D341Med (cell line): ENCODE measurements around the gene LRFN4.

Source experiments
- DNase-seq: peaks from one replicate; pipeline ENCODE4 v3.0.0; 2012; ENCODE audit warnings: low spot score

LRFN4 gene

GRCh38 chr11:66858186-66858938, 1.5 kb downstream of the LRFN4 start:
- no peak for DNase-seq

DNA sequence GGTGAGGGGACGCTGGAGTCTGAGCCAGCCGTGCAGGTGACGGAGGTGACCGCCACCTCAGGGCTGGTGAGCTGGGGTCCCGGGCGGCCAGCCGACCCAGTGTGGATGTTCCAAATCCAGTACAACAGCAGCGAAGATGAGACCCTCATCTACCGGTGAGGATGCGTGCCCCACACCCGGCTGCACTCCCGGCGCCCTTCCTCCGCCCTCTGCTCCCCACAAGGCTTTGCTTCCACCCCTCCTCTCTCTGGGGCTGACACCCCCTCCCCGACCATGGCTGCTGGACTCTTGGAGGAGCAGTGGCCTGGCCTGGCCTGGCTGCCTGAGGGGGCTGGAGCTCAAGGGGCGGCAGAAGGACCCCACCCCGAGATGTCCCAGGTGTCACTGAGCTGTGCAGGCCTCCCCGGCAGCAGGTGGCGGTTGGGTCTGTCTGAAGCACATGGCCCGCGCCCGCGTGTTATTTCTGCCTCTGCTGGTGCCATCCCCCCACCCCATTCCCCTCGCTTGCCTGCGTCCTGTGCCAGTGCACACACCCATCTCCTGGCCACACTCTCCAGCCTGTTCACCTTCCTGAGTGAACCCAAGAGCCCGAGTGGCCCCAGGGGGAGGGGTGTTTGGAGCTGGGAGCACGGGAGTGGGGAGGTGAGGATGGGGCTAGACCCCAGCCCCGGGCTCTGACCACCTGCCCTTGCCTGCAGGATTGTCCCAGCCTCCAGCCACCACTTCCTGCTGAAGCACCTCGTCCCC, 2.2 kb downstream of the LRFN4 start:
- DNase-seq = no peak

- no peak for DNase-seq
These were observed 3.0 kb downstream of the LRFN4 start for GRCh38 chr11:66859686-66860448.

DNA sequence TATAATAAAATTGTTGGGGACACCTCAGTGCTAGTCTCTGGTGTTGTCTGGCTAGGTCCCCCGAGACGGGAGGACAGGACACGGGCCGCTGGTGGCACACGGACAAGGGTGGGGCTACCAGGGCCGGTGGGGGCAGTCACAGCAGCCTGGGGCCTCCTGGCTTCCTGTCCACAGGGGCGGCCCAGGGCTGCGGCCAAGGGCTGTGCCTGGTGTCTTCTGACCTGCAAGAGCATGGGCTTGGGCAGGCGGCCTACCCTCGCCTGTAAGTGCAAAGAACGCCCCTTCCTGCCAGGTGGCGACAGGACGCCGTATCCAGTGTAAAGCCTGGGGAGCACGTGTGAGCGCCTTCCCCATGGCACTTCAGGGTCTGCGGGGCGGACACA, 3.6 kb downstream of the LRFN4 start:
- DNase-seq = no peak

DNA sequence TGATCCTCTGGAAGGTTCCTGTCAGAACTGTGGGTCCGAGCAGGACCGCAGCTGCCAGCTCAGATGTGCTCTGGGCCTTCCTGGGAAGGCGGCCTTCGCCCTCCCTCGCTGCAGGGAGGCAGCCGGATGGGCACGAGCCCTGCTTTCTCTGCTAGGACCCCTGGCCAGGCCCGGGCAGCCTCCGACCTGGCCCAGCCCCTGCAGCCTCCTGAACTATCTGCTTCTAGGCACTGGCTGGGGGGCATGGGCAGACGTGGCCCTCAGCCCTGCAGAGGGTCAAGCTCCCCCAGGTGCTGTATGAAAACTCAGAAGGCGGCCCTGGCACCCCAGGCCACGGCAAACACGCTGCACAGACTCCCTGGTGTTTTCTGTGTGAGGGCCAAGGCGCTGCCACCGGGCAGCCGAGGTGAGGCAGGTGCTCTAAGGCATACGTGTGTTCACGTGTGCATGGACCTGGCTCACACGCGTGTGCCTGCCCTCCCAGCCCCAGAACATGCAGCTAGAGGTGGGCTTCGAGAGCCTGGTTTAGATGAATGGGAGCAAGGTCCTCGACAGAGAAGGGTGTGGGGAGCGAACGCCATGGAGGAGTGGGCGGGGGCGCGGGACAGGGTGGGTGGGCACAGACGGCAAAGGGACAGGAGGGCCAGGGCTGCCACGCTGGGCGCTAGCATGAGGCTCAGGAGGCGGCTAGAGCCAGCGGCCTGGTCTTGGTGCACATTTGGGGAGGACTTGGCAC, 4.3 kb downstream of the LRFN4 start:
- DNase-seq = no peak

- no peak for DNase-seq
These were observed 5.1 kb downstream of the LRFN4 start for GRCh38 chr11:66861774-66862558.

GRCh38 chr11:66862559-66863037, 5.7 kb downstream of the LRFN4 start:
- no peak for DNase-seq

DNA sequence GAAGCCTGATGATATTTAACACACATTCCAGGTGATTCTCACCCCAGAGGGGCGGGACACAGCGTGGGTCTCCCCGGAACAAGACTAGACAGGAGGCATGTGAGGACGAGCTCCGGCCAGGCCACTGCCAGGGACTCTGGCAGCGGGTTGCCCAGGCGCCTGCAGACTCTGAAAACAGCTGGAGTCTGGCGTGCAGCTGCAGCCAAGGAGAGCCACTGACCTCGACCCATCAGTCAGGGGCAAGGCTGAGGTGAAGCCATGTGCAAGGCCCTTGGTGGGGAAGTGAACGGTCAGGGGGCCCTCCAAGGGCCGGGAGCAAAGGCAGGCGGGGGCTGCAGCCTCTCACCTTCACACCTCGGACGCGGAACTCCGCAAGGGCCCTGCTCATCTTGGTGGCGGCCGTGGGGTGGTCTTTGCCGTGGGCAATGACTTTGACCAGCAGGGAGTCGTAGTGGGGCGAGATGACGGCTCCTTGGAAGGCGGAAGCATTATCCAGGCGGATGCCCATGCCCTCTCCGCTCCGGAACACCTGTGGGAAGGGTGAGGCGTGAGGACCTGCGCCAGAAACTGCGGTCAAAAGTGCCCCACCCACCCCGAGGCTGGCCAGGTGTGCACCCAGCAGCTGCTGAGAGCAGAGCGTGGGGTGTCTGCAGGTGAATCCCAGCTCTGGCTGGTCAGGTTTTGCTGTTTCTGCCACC, 6.7 kb downstream of the LRFN4 start:
- DNase-seq = no peak

GRCh38 chr11:66864172-66864901, 7.5 kb downstream of the LRFN4 start:
- DNase-seq = no peak

DNA sequence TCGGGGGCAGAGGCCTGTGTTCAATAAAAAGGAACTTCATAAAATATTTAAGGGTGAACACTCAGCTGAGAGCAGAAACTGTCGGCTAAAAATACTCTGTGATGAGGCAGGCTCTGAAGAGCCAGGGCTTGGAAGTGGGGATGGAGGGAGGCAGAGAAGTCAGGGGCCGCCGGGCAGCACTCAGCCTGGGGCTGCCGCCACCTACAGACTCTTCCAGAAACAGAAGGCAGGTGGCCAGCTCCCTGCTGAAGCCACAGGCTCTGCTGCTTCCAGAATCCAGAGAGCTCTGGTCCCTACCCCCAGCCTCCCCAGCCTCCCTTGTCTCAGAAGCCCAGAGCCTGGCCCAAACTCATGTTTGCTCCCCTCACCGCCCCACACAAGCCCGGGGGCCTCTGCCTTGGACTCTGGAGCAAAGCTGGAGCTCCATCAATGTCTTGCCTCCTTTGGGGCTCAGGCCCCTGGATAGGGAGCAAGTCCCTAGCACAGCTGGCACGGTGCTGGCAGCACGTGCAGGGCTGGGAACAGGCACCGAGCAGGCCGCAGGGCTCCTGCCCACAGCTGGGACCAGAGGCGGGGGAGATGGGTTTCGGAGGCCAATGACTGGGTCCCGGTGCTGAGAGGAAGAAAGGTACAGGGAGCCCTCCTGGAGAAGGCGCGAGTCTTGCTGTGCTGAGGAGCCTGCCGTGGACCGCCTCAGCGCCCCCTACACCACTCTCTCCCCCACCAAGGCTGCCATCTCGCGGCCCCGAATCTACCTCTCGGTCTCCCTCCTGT, 8.2 kb downstream of the LRFN4 start:
- no peak for DNase-seq

GRCh38 chr11:66866007-66866406, 9.1 kb downstream of the LRFN4 start:
- no peak for DNase-seq

- DNase-seq = peak; percentile 53
These were observed 9.7 kb downstream of the LRFN4 start for GRCh38 chr11:66866511-66866986.

DNA sequence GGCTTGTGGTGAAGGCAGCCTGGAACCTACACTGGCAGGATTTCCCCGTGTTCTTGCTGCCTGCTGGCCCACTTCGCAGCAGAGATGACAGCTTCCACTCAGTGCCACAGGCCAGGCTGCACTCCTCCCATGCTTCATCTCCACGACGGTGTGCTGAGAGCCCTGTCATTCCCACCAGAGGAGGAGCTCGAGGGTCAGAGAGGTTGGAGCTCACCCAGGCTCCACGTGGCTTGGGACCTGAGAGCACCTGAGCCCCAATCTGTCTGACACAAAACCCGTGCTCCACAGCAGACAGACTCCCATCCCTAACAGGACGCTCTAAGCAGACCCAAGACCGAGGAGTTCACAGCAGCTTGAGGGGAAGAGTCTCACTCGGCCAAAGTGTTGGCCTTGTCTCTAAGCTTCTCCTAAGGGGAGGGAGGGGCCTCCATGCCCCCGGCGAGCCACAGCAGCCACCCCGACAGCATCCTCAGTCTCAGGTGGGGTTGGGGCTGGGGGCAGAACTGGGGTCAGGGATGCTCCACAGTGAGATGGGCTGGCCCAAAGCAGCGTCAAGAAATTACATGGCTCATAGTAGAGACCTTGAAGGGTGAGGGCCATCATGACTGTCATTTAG, 10.7 kb downstream of the LRFN4 start:
- no peak for DNase-seq

DNA sequence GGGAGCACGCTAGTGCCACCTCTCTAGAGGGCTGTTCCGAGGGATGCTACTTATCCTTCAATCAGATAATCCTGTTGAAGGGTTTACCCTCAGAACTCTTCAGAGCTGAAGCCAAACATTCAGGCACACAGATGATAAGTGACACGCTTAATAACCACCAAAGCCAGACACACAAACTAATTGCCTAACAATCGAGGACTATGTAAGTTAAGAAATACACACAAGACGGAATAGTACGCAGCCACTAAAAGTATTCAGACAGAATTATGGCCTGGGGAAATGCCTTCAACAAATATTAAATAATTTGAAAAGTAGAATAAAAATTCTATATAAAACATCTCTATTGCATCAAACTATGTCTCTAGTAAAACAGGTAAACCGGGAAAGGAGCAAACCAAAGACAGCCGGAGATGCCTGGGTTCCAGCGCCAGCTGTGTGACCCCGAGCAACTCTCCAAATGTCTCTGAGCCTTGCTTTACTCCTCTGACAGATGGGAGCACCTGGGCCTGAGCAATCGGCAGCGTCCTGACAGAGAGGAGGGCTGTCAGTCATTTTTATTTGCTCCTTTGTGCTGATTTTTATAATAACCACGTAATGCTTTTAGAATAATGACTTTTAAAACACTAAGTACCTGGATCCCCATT, 11.3 kb downstream of the LRFN4 start:
- DNase-seq = no peak

DNA sequence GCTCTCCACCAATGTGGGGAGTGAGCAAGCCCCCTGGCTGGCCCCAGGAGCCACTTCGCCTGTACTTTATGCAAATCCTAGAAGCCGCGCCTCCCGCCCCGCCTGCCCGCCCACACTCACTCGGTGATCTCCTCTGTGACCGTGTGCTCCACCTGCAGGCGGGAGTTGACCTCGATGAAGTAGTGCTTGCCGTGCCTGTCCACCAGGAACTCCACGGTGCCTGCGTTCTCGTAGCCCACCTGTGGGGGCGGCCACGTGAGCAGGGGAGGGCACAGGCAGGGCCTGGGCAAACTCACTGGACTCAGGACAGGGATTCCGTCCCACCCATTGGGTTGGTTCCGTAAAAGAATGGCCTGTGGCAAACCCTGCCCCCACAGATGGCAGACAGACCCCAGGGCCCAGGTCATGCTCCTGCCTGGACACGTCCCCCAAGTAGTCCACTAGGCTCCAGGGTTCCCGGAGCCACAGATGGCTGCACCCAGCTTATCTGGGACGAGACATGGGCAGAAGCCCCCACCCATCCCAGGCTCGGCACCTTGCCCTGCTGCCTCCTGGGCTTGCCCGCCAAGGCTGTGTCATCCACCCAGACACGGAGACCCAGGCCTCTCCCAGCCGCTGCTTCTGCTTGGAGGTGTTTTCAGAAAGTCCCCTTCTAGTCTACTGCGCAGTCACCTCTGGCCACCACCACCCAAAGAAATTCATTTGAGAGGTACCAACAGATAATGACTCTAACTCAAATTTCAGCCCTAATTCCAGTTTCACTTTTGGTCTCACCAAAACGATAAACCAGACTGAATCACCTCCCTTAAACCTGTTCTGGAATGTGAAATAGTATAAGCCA, 12.1 kb downstream of the LRFN4 start:
- peak; percentile 62 for DNase-seq

GRCh38 chr11:66869567-66869870, 12.7 kb downstream of the LRFN4 start:
- no peak for DNase-seq

- DNase-seq = no peak
These were observed 13.3 kb downstream of the LRFN4 start for GRCh38 chr11:66870131-66870530.
